A549 (cell line): ENCODE data around the gene SPA17. TPM values are rescaled to one million over a fixed set of nuclear protein-coding genes. Genes with fewer than 3 reads are reported as not detected.

ENCODE experiments used
- ATAC-seq, 2 experiments: fragments of 200-7000 bp in 1 of 2; fragments of >200 bp in 1 of 2; cut with Nextera tagmentation in 1 of 2; cut with Tn5 transposase in 1 of 2; 3 replicates each; pipeline versions ENCODE4 v1.8.0 to v1.9.1; 2018 to 2020; ENCODE audit warnings: mild to moderate bottlenecking in 1 of 2, moderate library complexity in 1 of 2
- CTCF ChIA-PET: fragments of 300-600 bp; sonication (Branson Sonifier 250); formaldehyde crosslinking; extraction: SDS; loops from one replicate; lab custom pipeline; 2021; ENCODE audit warnings: antibody characterized with exemption, inconsistent platforms; lab: Yijun Ruan, JAX
- POLR2A ChIA-PET: fragments of 350-600 bp; formaldehyde crosslinking; extraction: SDS; loops from one replicate; lab custom pipeline; 2021; ENCODE audit warnings: antibody characterized with exemption, inconsistent platforms; lab: Yijun Ruan, JAX
- DNase-seq, 2 experiments: peaks; one replicate each; pipeline versions ENCODE4 v3.0.0 to v3.0.0-alpha.2; 2011 to 2016; ENCODE audit warnings: low read depth in 1 of 2, low spot score in 1 of 2
- FAIRE-seq: peaks from 2 replicates; lab custom pipeline; 2011; peaks lifted over from hg19 to GRCh38; lab: Jason Lieb, UNC
- H3K27ac ChIP-seq, 2 experiments: fragments of >200 bp; sonication (Bioruptor Twin); formaldehyde crosslinking; 3 replicates each; pipeline ENCODE4 v1.5.1; 2016 to 2017
- H3K4me1 ChIP-seq: fragments of >200 bp; sonication (Bioruptor Twin); formaldehyde crosslinking; 3 replicates; pipeline ENCODE4 v1.6.1; 2016
- H3K4me2 ChIP-seq: fragments of >200 bp; sonication (Bioruptor Twin); formaldehyde crosslinking; 3 replicates; pipeline ENCODE4 v1.6.1; 2016
- H3K4me3 ChIP-seq: fragments of >200 bp; sonication (Bioruptor Twin); formaldehyde crosslinking; 3 replicates; pipeline ENCODE4 v1.5.1; 2016
- H3K9me3 ChIP-seq: fragments of >200 bp; sonication (Bioruptor Twin); formaldehyde crosslinking; 3 replicates; pipeline ENCODE4 v1.6.1; 2016
- CBX2 ChIP-seq: fragments of 200-600 bp; sonication (generic); IDR thresholded peaks from 2 replicates; pipeline ENCODE4 v1.6.1; 2016; ENCODE audit warnings: low read depth, mild to moderate bottlenecking, borderline replicate concordance
- CBX8 ChIP-seq: fragments of 200-600 bp; sonication (generic); IDR thresholded peaks from 2 replicates; pipeline ENCODE4 v1.6.1; 2016
- CHD4 ChIP-seq: fragments of 200-600 bp; sonication (generic); IDR thresholded peaks from 2 replicates; pipeline ENCODE4 v1.6.1; 2016; ENCODE audit warnings: antibody characterized with exemption, mild to moderate bottlenecking, borderline replicate concordance
- EHMT2 ChIP-seq: fragments of 200-600 bp; sonication (generic); IDR thresholded peaks from 2 replicates; pipeline ENCODE4 v1.6.1; 2016; ENCODE audit warnings: antibody characterized with exemption, low read depth, mild to moderate bottlenecking, moderate library complexity
- EP300 ChIP-seq, 2 experiments: fragments of >200 bp; sonication (Bioruptor Twin); formaldehyde crosslinking; IDR thresholded peaks; 2 replicates in 1 of 2; 3 replicates in 1 of 2; pipeline ENCODE4 v1.6.1; 2016 to 2017
- ESRRA ChIP-seq: fragments of 150-350 bp; IDR thresholded peaks from 2 replicates; pipeline ENCODE4 v1.6.1; 2014; ENCODE audit warnings: mild to moderate bottlenecking, low read length, borderline replicate concordance
- FOSB ChIP-seq: fragments of 250-450 bp; sonication (Bioruptor Pico); IDR thresholded peaks from 2 replicates; pipeline ENCODE4 v1.5.0; 2020; ENCODE audit warnings: mild to moderate bottlenecking, moderate library complexity
- FOXS1 ChIP-seq: fragments of 250-450 bp; sonication (Bioruptor Pico); IDR thresholded peaks from 2 replicates; pipeline ENCODE4 v1.5.0; 2020; ENCODE audit warnings: mild to moderate bottlenecking, moderate library complexity
- GATA3 ChIP-seq: IDR thresholded peaks from 2 replicates; pipeline ENCODE4 v1.6.1; 2012; ENCODE audit warnings: borderline replicate concordance
- JUNB ChIP-seq: fragments of >200 bp; sonication (Bioruptor Twin); formaldehyde crosslinking; IDR thresholded peaks from 2 replicates; pipeline ENCODE4 v1.6.1; 2016
- MYC ChIP-seq: IDR thresholded peaks from 2 replicates; pipeline ENCODE4 v1.6.1; 2012; ENCODE audit warnings: mild to moderate bottlenecking, inconsistent platforms, low read length, improper control_type of control experiment, borderline replicate concordance
- NFE2L2 ChIP-seq: fragments of 150-350 bp; conservative IDR thresholded peaks from 2 replicates; pipeline ENCODE4 v1.6.1; 2014; ENCODE audit warnings: low read length
- PHF8 ChIP-seq: fragments of 200-600 bp; sonication (generic); IDR thresholded peaks from 2 replicates; pipeline ENCODE4 v1.6.1; 2016; ENCODE audit warnings: low read depth, mild to moderate bottlenecking, antibody characterized with exemption, moderate library complexity, borderline replicate concordance
- POLR2A ChIP-seq: IDR thresholded peaks from 2 replicates; pipeline ENCODE4 v1.6.1; 2012; ENCODE audit warnings: mild to moderate bottlenecking, low read length
- POLR2AphosphoS2 ChIP-seq: conservative IDR thresholded peaks from 2 replicates; pipeline ENCODE4 v1.6.1; 2012; ENCODE audit warnings: low read length, improper control_type of control experiment, inconsistent platforms
- RARB ChIP-seq: fragments of 250-450 bp; sonication (Bioruptor Pico); IDR thresholded peaks from 2 replicates; pipeline ENCODE4 v1.8.0; 2021; ENCODE audit warnings: mild to moderate bottlenecking, moderate library complexity
- RCOR1 ChIP-seq: fragments of 150-350 bp; IDR thresholded peaks from 2 replicates; pipeline ENCODE4 v1.6.1; 2014; ENCODE audit warnings: antibody characterized with exemption, low read length, low read depth
- RFX5 ChIP-seq: fragments of 450-650 bp; IDR thresholded peaks from 2 replicates; pipeline ENCODE4 v1.7.1; 2014; ENCODE audit warnings: antibody characterized with exemption, mild to moderate bottlenecking, moderate library complexity
- SMC3 ChIP-seq: fragments of >200 bp; sonication (Bioruptor Twin); formaldehyde crosslinking; IDR thresholded peaks from 3 replicates; pipeline ENCODE4 v1.6.1; 2018; ENCODE audit warnings: inconsistent platforms
- TP53 ChIP-seq: fragments of 250-450 bp; sonication (Bioruptor Pico); IDR thresholded peaks from 2 replicates; pipeline ENCODE4 v1.5.0; 2021; ENCODE audit warnings: mild to moderate bottlenecking, moderate library complexity
- WGBS: methylation state at CpG from one replicate; pipeline ENCODE4 v1.1.6; 2017; ENCODE audit errors: missing lambda C conversion rate; 5-methylcytosine and 5-hydroxymethylcytosine counted together
- polyA plus RNA-seq, 4 experiments: library from polyadenylated mRNA; depleted of rRNA in 3 of 4; stranded (reverse); fragments of >200 nt; fragmentation: RNase III in 1 of 4; extraction: RNeasy Plus Mini Kit Qiagen cat#74134 plus additional on column Dnase treatment in 1 of 4; gene quantifications; 2 replicates in 3 of 4; 3 replicates in 1 of 4; pipeline ENCODE4 v1.2.3, GENCODE V29; 2011 to 2017
- TF ChIP-seq, protein P1 (sequence below): IDR thresholded peaks from 2 replicates; pipeline ENCODE4 v1.6.1; 2012
- TF ChIP-seq, protein P2 (sequence below): fragments of >200 bp; sonication (Bioruptor Twin); formaldehyde crosslinking; IDR thresholded peaks from 3 replicates; pipeline ENCODE4 v1.6.1; 2016
- TF ChIP-seq, protein P3 (sequence below): fragments of 200-600 bp; sonication (generic); IDR thresholded peaks from 2 replicates; pipeline ENCODE4 v1.6.1; 2016; ENCODE audit warnings: antibody characterized with exemption, mild to moderate bottlenecking, moderate library complexity
- TF ChIP-seq, protein P4 (sequence below): IDR thresholded peaks from 2 replicates; pipeline ENCODE4 v1.6.1; 2012; ENCODE audit warnings: low read depth, borderline replicate concordance
- TF ChIP-seq, protein P5 (sequence below): fragments of >200 bp; sonication (Bioruptor Twin); formaldehyde crosslinking; IDR thresholded peaks from 3 replicates; pipeline ENCODE4 v1.5.1; 2016
- TF ChIP-seq, protein P6 (sequence below): fragments of 150-350 bp; IDR thresholded peaks from 2 replicates; pipeline ENCODE4 v1.6.1; 2014; ENCODE audit warnings: low read depth, mild to moderate bottlenecking, low read length

The SPA17 gene
- polyA plus RNA-seq, 2 of the 4 experiments (the other 2 are of a cell fraction): 23.8 to 27.3 TPM

DNA sequence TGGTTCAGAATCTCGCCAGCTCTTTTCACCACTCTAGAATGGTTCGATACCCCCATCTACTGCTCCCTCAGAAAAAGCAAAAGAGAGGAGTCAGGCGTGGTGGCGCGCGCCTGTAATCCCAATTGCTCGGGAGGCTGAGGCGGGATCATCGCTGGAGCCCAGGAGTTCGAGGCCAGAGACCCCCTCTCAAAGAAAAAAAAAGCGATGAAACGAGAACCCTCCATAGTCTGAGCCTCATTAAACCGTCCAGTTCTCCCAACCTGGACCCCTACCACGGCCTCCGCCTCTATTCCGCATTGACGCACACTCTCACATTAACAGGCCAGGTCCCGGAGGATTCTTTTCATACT lies 439 bp downstream of the SPA17 start:
- Histone ChIP-seq H3K4me1 (0 out of 3 replicates have a peak, but pooled peaks cover 3% of the 10 kb centered on the region), H3K27ac (peak overlapping the region; percentile 73 to 98), H3K4me3 (peak overlapping the region; percentile 67), H3K9me3 (no peaks in the 10 kb centered on the region), H3K4me2 (peak overlapping the region; percentile 71)
- DNase-seq: peak in 1 of 2 experiments; percentile 8
- peak; percentile 7 to 11; a peak in 3 of 6 replicates for ATAC-seq
- 2% methylated on average over 11 of the region's 18 CpGs for WGBS
- no peak for FAIRE-seq
- TF ChIP-seq, protein P1, sequence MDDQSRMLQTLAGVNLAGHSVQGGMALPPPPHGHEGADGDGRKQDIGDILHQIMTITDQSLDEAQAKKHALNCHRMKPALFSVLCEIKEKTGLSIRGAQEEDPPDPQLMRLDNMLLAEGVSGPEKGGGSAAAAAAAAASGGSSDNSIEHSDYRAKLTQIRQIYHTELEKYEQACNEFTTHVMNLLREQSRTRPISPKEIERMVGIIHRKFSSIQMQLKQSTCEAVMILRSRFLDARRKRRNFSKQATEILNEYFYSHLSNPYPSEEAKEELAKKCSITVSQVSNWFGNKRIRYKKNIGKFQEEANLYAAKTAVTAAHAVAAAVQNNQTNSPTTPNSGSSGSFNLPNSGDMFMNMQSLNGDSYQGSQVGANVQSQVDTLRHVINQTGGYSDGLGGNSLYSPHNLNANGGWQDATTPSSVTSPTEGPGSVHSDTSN: no peak
- TF ChIP-seq ESRRA: no peak
- no peak for TF ChIP-seq EP300 (IDR thresholded peaks at IDR 0.05)
- no peak for TF ChIP-seq POLR2AphosphoS2
- TF ChIP-seq RARB (CRISPR knock-in tag): no peak
- TF ChIP-seq FOSB: no peak
- no peak for TF ChIP-seq MYC
- no peak for TF ChIP-seq GATA3
- TF ChIP-seq CBX8: no peak
- TF ChIP-seq RFX5: no peak
- no peak for TF ChIP-seq CHD4
- POLR2A ChIA-PET: interaction anchor here (0.6 to 1.4 kb wide), 5 partner anchors 9 to 163 kb away, joined by 3 to 8 read pairs (median 4); partner anchors contain the start of gene TBRG1
- CTCF ChIA-PET: interaction anchor here (1.2 to 2.1 kb wide), 2 partner anchors 72 to 89 kb away, joined by 3 to 8 read pairs; no protein-coding TSS in a partner anchor

DNA sequence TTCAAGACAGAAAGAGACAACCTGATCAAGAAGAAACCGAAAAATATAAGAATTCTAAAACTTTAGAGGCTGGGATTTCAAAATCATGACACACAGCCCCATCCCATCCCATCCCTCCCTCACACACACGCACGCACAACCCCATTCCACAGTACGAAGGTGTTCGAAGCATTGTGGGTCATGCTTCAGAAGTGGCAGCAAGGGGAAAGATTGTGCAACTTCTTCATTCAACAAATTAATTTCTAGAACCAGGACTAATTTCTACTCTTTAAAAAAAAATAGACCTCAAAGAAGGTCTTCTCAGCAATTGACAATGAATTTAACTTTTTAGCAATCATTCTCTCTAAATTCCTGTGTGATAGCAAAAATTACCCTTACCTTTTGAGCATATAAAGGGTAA lies 867 bp downstream of the SPA17 start:
- POLR2A ChIA-PET: interaction anchor here (0.6 to 1.2 kb wide), 2 partner anchors 51 to 52 kb away, joined by 3 to 7 read pairs; partner anchors contain the start of gene TBRG1
- no peaks in the 10 kb centered on the region for H3K9me3 ChIP-seq
- no peak for TF ChIP-seq NFE2L2
- no peak for TF ChIP-seq TP53 (CRISPR knock-in tag)
- no peak for TF ChIP-seq PHF8
- TF ChIP-seq, protein P2, sequence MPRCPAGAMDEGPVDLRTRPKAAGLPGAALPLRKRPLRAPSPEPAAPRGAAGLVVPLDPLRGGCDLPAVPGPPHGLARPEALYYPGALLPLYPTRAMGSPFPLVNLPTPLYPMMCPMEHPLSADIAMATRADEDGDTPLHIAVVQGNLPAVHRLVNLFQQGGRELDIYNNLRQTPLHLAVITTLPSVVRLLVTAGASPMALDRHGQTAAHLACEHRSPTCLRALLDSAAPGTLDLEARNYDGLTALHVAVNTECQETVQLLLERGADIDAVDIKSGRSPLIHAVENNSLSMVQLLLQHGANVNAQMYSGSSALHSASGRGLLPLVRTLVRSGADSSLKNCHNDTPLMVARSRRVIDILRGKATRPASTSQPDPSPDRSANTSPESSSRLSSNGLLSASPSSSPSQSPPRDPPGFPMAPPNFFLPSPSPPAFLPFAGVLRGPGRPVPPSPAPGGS: no peak
- TF ChIP-seq RCOR1: no peak
- no peak for TF ChIP-seq EP300 (IDR thresholded peaks at IDR 0.05)
- no peak for TF ChIP-seq JUNB
- TF ChIP-seq SMC3: no peak
- H3K4me1 ChIP-seq: 0 out of 3 replicates have a peak, but pooled peaks cover 3% of the 10 kb centered on the region
- CTCF ChIA-PET: interaction anchor here (2.1 kb wide), 1 partner anchor 89 kb away, joined by 8 read pairs; no protein-coding TSS in a partner anchor
- peak in 1 of 2 experiments; percentile 5 for DNase-seq
- peak overlapping the region; percentile 67 for H3K4me3 ChIP-seq
- FAIRE-seq: no peak
- no peak for ATAC-seq
- H3K4me2 ChIP-seq: peak overlapping the region; percentile 71
- H3K27ac ChIP-seq: peak overlapping the region; percentile 73 to 98
- WGBS: 70% methylated on average over 5 of the region's 5 CpGs

DNA sequence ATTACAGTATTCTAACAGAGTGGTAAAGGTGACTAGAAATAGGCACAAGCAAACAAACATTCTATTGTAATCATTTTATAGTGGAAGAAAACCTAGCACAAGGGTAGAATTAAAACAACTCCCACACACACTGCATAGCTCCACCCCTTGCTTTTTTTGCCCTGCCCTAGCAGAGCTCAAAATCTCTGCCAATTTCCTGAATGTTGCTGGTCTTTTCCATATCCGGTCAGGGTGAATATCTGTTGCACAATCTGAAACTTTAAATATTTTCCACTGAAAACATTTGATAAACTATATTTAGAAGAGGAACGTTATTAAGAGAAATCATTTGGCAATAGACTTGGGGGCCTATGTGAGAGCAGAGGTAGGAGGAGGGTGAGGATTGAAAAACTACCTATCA lies 2.7 kb downstream of the SPA17 start:
- no peak for ATAC-seq
- no peaks in the 10 kb centered on the region for H3K9me3 ChIP-seq
- H3K27ac ChIP-seq: no peak overlapping the region
- CTCF ChIA-PET: no interaction called here
- no peak for FAIRE-seq
- H3K4me3 ChIP-seq: no peak overlapping the region
- 0 out of 3 replicates have a peak, but pooled peaks cover 3% of the 10 kb centered on the region for H3K4me1 ChIP-seq
- 68% methylated on average over 2 of the region's 2 CpGs for WGBS
- POLR2A ChIA-PET: no interaction called here
- H3K4me2 ChIP-seq: no peak overlapping the region
- no peak for DNase-seq
- no peak for TF ChIP-seq POLR2A
- no peak for TF ChIP-seq SMC3
- TF ChIP-seq FOXS1: no peak
- TF ChIP-seq, protein P3, sequence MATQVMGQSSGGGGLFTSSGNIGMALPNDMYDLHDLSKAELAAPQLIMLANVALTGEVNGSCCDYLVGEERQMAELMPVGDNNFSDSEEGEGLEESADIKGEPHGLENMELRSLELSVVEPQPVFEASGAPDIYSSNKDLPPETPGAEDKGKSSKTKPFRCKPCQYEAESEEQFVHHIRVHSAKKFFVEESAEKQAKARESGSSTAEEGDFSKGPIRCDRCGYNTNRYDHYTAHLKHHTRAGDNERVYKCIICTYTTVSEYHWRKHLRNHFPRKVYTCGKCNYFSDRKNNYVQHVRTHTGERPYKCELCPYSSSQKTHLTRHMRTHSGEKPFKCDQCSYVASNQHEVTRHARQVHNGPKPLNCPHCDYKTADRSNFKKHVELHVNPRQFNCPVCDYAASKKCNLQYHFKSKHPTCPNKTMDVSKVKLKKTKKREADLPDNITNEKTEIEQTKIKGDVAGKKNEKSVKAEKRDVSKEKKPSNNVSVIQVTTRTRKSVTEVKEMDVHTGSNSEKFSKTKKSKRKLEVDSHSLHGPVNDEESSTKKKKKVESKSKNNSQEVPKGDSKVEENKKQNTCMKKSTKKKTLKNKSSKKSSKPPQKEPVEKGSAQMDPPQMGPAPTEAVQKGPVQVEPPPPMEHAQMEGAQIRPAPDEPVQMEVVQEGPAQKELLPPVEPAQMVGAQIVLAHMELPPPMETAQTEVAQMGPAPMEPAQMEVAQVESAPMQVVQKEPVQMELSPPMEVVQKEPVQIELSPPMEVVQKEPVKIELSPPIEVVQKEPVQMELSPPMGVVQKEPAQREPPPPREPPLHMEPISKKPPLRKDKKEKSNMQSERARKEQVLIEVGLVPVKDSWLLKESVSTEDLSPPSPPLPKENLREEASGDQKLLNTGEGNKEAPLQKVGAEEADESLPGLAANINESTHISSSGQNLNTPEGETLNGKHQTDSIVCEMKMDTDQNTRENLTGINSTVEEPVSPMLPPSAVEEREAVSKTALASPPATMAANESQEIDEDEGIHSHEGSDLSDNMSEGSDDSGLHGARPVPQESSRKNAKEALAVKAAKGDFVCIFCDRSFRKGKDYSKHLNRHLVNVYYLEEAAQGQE: no peak
- TF ChIP-seq CBX2: no peak
- TF ChIP-seq, protein P4, sequence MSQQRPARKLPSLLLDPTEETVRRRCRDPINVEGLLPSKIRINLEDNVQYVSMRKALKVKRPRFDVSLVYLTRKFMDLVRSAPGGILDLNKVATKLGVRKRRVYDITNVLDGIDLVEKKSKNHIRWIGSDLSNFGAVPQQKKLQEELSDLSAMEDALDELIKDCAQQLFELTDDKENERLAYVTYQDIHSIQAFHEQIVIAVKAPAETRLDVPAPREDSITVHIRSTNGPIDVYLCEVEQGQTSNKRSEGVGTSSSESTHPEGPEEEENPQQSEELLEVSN: no peak
- TF ChIP-seq, protein P5, sequence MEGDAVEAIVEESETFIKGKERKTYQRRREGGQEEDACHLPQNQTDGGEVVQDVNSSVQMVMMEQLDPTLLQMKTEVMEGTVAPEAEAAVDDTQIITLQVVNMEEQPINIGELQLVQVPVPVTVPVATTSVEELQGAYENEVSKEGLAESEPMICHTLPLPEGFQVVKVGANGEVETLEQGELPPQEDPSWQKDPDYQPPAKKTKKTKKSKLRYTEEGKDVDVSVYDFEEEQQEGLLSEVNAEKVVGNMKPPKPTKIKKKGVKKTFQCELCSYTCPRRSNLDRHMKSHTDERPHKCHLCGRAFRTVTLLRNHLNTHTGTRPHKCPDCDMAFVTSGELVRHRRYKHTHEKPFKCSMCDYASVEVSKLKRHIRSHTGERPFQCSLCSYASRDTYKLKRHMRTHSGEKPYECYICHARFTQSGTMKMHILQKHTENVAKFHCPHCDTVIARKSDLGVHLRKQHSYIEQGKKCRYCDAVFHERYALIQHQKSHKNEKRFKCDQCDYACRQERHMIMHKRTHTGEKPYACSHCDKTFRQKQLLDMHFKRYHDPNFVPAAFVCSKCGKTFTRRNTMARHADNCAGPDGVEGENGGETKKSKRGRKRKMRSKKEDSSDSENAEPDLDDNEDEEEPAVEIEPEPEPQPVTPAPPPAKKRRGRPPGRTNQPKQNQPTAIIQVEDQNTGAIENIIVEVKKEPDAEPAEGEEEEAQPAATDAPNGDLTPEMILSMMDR: no peak
- TF ChIP-seq EHMT2: no peak
- TF ChIP-seq EP300 (IDR thresholded peaks at IDR 0.05): no peak
- TF ChIP-seq, protein P6, sequence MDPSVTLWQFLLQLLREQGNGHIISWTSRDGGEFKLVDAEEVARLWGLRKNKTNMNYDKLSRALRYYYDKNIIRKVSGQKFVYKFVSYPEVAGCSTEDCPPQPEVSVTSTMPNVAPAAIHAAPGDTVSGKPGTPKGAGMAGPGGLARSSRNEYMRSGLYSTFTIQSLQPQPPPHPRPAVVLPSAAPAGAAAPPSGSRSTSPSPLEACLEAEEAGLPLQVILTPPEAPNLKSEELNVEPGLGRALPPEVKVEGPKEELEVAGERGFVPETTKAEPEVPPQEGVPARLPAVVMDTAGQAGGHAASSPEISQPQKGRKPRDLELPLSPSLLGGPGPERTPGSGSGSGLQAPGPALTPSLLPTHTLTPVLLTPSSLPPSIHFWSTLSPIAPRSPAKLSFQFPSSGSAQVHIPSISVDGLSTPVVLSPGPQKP: no peak
